Activated CD4-positive, alpha-beta T cell treated with anti-CD3 and anti-CD28 coated beads for 36 hours (primary cell): Measurements from ENCODE around the gene AGBL1. TPM values are rescaled to one million over a fixed set of nuclear protein-coding genes. Genes with fewer than 3 reads are reported as not detected.

Source experiments
- ATAC-seq: fragments of 200-7000 bp; cut with Tn5 transposase; one replicate; pipeline ENCODE4 v1.10.0; 2021; ENCODE audit warnings: mild to moderate bottlenecking, moderate library complexity
- CTCF ChIA-PET: fragments of 350-600 bp; sonication (Branson Sonifier 250); formaldehyde crosslinking; loops from one replicate; lab custom pipeline; 2021; ENCODE audit warnings: antibody characterized with exemption; lab: Charles Lee
- POLR2A ChIA-PET: fragments of 350-600 bp; sonication (Branson Sonifier 250); formaldehyde crosslinking; loops from one replicate; lab custom pipeline; 2021; ENCODE audit warnings: antibody characterized with exemption, inconsistent platforms; lab: Charles Lee
- DNase-seq: peaks from one replicate; pipeline ENCODE4 v3.0.0-alpha.2; 2020
- H3K27ac Mint-ChIP-seq: one replicate; pipeline ENCODE4 v1.8.0; 2021; ENCODE audit warnings: mixed read lengths
- H3K27me3 Mint-ChIP-seq: one replicate; pipeline ENCODE4 v1.8.0; 2021; ENCODE audit warnings: mixed read lengths
- H3K36me3 Mint-ChIP-seq: one replicate; pipeline ENCODE4 v1.8.0; 2021; ENCODE audit warnings: low read depth, mixed read lengths
- H3K4me1 Mint-ChIP-seq: one replicate; pipeline ENCODE4 v1.8.0; 2021; ENCODE audit warnings: mixed read lengths
- H3K4me3 Mint-ChIP-seq: one replicate; pipeline ENCODE4 v1.8.0; 2021; ENCODE audit warnings: mild to moderate bottlenecking, moderate library complexity, mixed read lengths
- H3K9me3 Mint-ChIP-seq: one replicate; pipeline ENCODE4 v1.8.0; 2021; ENCODE audit warnings: low read depth, mixed read lengths
- intact Hi-C, 2 experiments: fragments of 100-400 bp; cut with DNase I in 1 of 2; cut with micrococcal nuclease in 1 of 2; formaldehyde crosslinking; loops; one replicate each; pipeline versions ENCODE4 v1.14.2 to v1.15.1; 2022 to 2024; cut with DNase I, micrococcal nuclease
- total RNA-seq, 2 experiments: library from RNA; stranded (reverse); gene quantifications; one replicate each; pipeline ENCODE4 v1.2.3, GENCODE V29; 2021

Gene AGBL1
- total RNA-seq, 2 experiments from 2014 or later = 0.04 to 0.05 TPM

GRCh38 chr15:86810329-86810728 is 730.7 kb downstream of the AGBL1 start:
- no peaks in the 10 kb centered on the region for H3K9me3 Mint-ChIP-seq
- H3K4me1 Mint-ChIP-seq = no peaks in the 10 kb centered on the region
- H3K27me3 Mint-ChIP-seq = peaks cover 6% of the 10 kb centered on the region
- POLR2A ChIA-PET = interaction anchor here (0.5 kb wide), 1 partner anchor 39 kb away, joined by 4 read pairs; no protein-coding TSS in a partner anchor
- CTCF ChIA-PET = no interaction called here
- ATAC-seq (no peak), DNase-seq (no peak)
- intact Hi-C loops = no loop called here
- no peak overlapping the region for H3K27ac Mint-ChIP-seq
- H3K4me3 Mint-ChIP-seq = no peak overlapping the region
- H3K36me3 Mint-ChIP-seq = no peaks in the 10 kb centered on the region

- intact Hi-C loops = no loop called here
- Mint-ChIP-seq H3K27ac (no peak overlapping the region), H3K9me3 (no peaks in the 10 kb centered on the region), H3K36me3 (no peaks in the 10 kb centered on the region), H3K27me3 (peaks cover 6% of the 10 kb centered on the region), H3K4me3 (no peak overlapping the region), H3K4me1 (no peaks in the 10 kb centered on the region)
- ATAC-seq = no peak
- ChIA-PET CTCF (interaction anchor here (0.6 kb wide), 1 partner anchor 28 kb away, joined by 3 read pairs; no protein-coding TSS in a partner anchor), POLR2A (no interaction called here)
- no peak for DNase-seq
Measured at GRCh38 chr15:86813892-86814291, 734.2 kb downstream of the AGBL1 start.

DNA sequence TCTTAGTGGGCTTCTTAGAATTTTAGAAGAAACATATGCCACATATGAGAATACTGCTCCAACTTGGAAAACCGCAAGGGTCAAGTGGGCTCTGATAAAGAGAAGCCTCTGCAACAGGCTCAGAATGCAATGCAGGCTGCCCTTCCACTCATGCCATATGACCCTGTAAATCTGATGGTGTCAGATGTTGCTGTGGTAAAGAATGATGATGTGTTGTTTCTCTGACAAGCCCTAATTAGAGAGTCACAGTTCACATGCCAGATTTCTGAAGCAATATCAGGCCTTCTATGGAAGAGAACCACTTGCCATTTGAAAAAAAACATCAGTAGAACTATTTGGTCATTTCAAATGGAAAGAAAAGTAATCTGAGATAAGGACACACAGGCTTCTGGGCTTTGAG is 749.6 kb downstream of the AGBL1 start:
- Mint-ChIP-seq H3K36me3 (no peaks in the 10 kb centered on the region), H3K4me1 (no peaks in the 10 kb centered on the region), H3K9me3 (peaks cover 3% of the 10 kb centered on the region), H3K4me3 (no peak overlapping the region), H3K27me3 (no peaks in the 10 kb centered on the region), H3K27ac (no peak overlapping the region)
- DNase-seq (no peak), ATAC-seq (no peak)
- ChIA-PET POLR2A (no interaction called here), CTCF (no interaction called here)
- intact Hi-C loops = no loop called here

- H3K27ac Mint-ChIP-seq = no peak overlapping the region
- H3K4me1 Mint-ChIP-seq = no peaks in the 10 kb centered on the region
- CTCF ChIA-PET = no interaction called here
- DNase-seq = no peak
- H3K4me3 Mint-ChIP-seq = no peak overlapping the region
- intact Hi-C loops = no loop called here
- H3K27me3 Mint-ChIP-seq = no peaks in the 10 kb centered on the region
- ATAC-seq = no peak
- POLR2A ChIA-PET = no interaction called here
- H3K9me3 Mint-ChIP-seq = peaks cover 3% of the 10 kb centered on the region
- H3K36me3 Mint-ChIP-seq = no peaks in the 10 kb centered on the region
Measured at GRCh38 chr15:86830304-86830703, 750.6 kb downstream of the AGBL1 start.

- Mint-ChIP-seq H3K9me3 (peaks cover 3% of the 10 kb centered on the region), H3K4me3 (no peak overlapping the region), H3K4me1 (no peaks in the 10 kb centered on the region), H3K36me3 (no peaks in the 10 kb centered on the region), H3K27me3 (no peaks in the 10 kb centered on the region), H3K27ac (no peak overlapping the region)
- POLR2A ChIA-PET = no interaction called here
- no peak for ATAC-seq
- no peak for DNase-seq
- intact Hi-C loops = no loop called here
- CTCF ChIA-PET = interaction anchor here (1.0 kb wide), 1 partner anchor 90 kb away, joined by 3 read pairs; no protein-coding TSS in a partner anchor
Measured at GRCh38 chr15:86833595-86833994, 753.9 kb downstream of the AGBL1 start.

DNA sequence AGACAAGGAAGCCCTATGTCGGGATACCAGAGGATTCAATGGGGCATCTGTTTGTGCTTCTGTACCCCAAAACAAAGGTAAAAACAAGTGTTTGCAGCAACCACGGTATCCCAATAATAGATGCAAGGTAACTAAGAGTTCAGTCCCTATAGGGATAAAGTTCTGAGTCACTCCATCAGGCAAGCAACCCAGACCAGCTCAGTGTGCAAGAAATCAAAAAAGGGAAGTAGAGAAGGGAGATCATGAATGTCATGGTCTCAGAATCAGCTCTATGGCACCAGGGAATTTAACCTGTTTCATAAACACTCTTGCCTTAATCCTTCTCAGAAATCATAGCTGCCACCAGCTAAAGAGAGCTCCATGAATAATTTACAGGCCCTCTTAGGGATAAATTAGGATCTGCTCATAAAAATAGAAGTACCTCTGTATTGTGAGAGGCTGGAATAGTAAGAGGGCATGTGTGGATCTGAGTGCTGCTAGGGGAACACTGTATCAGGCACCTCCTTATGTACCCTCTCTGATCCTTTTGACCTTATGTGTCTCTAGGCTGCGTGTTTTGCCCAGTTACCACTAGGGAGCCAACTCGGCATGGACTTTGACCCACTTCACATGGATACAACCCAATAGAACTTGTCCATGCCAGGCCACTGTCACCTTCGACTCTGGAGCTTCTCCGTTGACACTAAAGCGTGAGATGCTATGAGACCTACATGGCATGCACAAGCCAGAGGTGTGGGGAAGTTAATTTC is 754.6 kb downstream of the AGBL1 start:
- CTCF ChIA-PET = interaction anchor here (1.0 kb wide), 1 partner anchor 91 kb away, joined by 3 read pairs; no protein-coding TSS in a partner anchor

GRCh38 chr15:86837294-86838061 is 757.8 kb downstream of the AGBL1 start:
- Mint-ChIP-seq H3K27ac (no peak overlapping the region), H3K27me3 (peaks cover 2% of the 10 kb centered on the region), H3K4me3 (no peak overlapping the region), H3K9me3 (peaks cover 3% of the 10 kb centered on the region), H3K4me1 (no peaks in the 10 kb centered on the region), H3K36me3 (no peaks in the 10 kb centered on the region)
- no peak for ATAC-seq
- intact Hi-C loops = no loop called here
- ChIA-PET POLR2A (no interaction called here), CTCF (no interaction called here)
- DNase-seq = no peak

More for the DNA sequence above, 754.6 kb downstream of the AGBL1 start:
- no peak for ATAC-seq
- Mint-ChIP-seq H3K4me1 (no peaks in the 10 kb centered on the region), H3K4me3 (no peak overlapping the region), H3K9me3 (peaks cover 3% of the 10 kb centered on the region), H3K27me3 (no peaks in the 10 kb centered on the region), H3K27ac (no peak overlapping the region), H3K36me3 (no peaks in the 10 kb centered on the region)
- intact Hi-C loops = no loop called here
- no peak for DNase-seq
- POLR2A ChIA-PET = no interaction called here

- ChIA-PET POLR2A (no interaction called here), CTCF (no interaction called here)
- H3K36me3 Mint-ChIP-seq = no peaks in the 10 kb centered on the region
- H3K4me1 Mint-ChIP-seq = no peaks in the 10 kb centered on the region
- H3K4me3 Mint-ChIP-seq = no peak overlapping the region
- H3K27ac Mint-ChIP-seq = no peak overlapping the region
- ATAC-seq (no peak), DNase-seq (no peak)
- H3K9me3 Mint-ChIP-seq = no peaks in the 10 kb centered on the region
- intact Hi-C loops = no loop called here
- peaks cover 2% of the 10 kb centered on the region for H3K27me3 Mint-ChIP-seq
Measured at GRCh38 chr15:86839502-86839901, 759.8 kb downstream of the AGBL1 start.

- peaks cover 2% of the 10 kb centered on the region for H3K27me3 Mint-ChIP-seq
- no peak overlapping the region for H3K27ac Mint-ChIP-seq
- ChIA-PET POLR2A (no interaction called here), CTCF (interaction anchor here (0.7 kb wide), 1 partner anchor 132 kb away, joined by 3 read pairs; no protein-coding TSS in a partner anchor)
- no peaks in the 10 kb centered on the region for H3K9me3 Mint-ChIP-seq
- no peak overlapping the region for H3K4me3 Mint-ChIP-seq
- H3K4me1 Mint-ChIP-seq = no peaks in the 10 kb centered on the region
- DNase-seq (no peak), ATAC-seq (no peak)
- intact Hi-C loops = no loop called here
- H3K36me3 Mint-ChIP-seq = no peaks in the 10 kb centered on the region
Measured at GRCh38 chr15:86840996-86841395, 761.3 kb downstream of the AGBL1 start.

DNA sequence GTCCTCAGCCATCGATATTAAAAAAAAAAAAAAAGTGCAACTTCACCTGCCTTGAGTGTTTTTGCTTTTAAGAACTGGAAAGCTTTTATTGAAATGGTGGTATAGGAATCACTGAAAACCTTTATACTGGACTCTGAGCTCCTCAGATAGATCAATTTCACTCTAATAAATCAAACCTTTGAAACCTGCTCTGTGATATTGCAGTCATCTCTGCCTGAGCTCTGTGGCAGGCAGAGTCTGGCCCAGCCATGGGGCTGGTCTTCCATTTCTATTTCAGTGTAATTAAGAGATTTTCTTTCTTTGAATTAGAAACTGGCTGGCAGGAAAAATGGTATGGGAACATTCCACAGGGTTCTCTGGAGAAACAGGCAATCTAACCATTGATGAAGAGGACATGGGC is 762.5 kb downstream of the AGBL1 start:
- H3K4me3 Mint-ChIP-seq = no peak overlapping the region

DNA sequence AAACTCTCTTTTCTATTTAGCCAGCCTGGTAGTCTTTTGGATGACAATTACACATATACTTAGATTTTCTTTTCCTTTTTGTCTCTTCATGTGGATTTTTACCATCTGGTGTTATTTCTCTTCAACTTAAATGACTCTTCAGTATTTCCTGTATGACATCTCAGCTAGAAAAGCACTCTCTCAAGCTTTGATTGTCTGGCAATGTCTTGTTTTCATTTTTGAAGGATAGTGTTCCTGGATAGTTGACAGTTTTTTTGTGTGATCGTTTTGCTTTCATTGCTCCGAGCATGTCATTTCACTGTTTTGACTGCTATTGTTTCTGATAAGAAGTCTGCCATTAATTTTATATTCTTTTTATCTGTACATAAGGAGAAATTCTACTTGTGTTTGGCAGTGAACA is 766.4 kb downstream of the AGBL1 start:
- intact Hi-C loops = no loop called here
- no peak for ATAC-seq
- no peaks in the 10 kb centered on the region for H3K9me3 Mint-ChIP-seq
- no peaks in the 10 kb centered on the region for H3K4me1 Mint-ChIP-seq
- POLR2A ChIA-PET = no interaction called here
- no peak for DNase-seq
- no peaks in the 10 kb centered on the region for H3K36me3 Mint-ChIP-seq
- no peak overlapping the region for H3K4me3 Mint-ChIP-seq
- CTCF ChIA-PET = no interaction called here
- H3K27ac Mint-ChIP-seq = no peak overlapping the region
- H3K27me3 Mint-ChIP-seq = peaks cover 6% of the 10 kb centered on the region

More for the DNA sequence above, 762.5 kb downstream of the AGBL1 start:
- Mint-ChIP-seq H3K4me1 (no peaks in the 10 kb centered on the region), H3K27ac (no peak overlapping the region), H3K27me3 (peaks cover 4% of the 10 kb centered on the region), H3K9me3 (no peaks in the 10 kb centered on the region), H3K36me3 (no peaks in the 10 kb centered on the region)
- ATAC-seq (no peak), DNase-seq (no peak)
- intact Hi-C loops = no loop called here
- CTCF ChIA-PET = no interaction called here
- POLR2A ChIA-PET = no interaction called here

DNA sequence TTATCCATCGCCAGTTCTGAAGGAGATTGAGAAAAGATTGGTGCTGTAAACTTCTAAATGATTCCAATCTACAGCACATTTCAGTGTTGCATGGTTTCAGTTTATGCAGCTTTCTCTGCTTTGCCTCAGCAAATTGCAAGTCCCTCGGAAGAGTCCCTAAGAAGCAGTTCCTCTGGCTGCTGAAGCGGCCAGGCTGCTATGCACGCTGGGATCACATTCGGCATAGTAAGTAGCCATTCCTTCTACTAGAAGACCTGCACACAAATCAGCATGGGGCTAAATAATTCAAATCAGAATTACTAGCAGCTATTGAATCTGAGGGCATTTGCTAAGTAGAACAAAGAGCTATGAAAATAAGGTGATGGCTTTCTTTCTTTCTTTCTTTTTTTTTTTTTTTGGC is 769.5 kb downstream of the AGBL1 start:
- Mint-ChIP-seq H3K4me1 (no peaks in the 10 kb centered on the region), H3K36me3 (no peaks in the 10 kb centered on the region), H3K4me3 (no peak overlapping the region), H3K9me3 (no peaks in the 10 kb centered on the region), H3K27ac (no peak overlapping the region), H3K27me3 (peaks cover 8% of the 10 kb centered on the region)
- ATAC-seq = no peak
- intact Hi-C loops = no loop called here
- ChIA-PET CTCF (no interaction called here), POLR2A (interaction anchor here (0.7 kb wide), 1 partner anchor 38 kb away, joined by 4 read pairs; no protein-coding TSS in a partner anchor)
- DNase-seq = no peak
